Measurements from ENCODE around the gene DYNLT4. TPM values are rescaled to one million over a fixed set of nuclear protein-coding genes. Genes with fewer than 3 reads are reported as not detected.

The DYNLT4 gene
- total RNA-seq, 1 experiment from 2014 or later: 0.31 TPM

DNA sequence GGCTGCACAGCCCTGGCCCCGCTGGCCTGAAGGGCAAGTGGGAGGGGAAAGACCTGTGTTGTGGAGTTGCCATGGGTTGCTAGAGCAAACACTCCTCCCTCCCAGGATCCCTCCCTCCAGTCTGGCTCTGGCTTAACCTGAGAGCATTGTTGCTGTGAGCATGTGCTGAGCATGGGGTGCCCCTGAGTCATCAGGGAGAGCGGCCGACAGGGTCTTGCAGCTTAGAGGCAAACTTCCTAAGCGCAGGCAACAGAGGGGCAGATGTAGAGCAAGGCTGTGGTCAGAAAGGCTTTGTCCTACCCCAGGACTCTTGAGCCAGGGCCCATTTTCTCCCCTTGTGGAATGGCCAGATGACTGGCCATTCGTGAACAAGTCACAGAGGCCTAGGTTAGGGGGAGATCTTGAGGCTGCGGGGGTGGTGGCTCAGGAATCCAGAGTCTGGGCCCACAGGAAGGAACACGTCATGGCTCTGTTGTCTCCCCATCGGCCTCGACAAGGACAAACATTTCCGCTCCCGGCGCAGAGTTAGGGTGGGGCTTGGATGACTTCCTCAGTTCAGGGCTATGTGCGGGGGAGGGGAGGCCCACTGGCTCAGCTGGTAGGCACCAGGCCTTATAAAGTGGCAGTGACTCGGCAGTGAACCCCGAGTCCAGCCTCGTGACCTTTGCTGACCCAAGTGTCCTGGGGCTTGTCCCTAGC lies 362 bp upstream of the DYNLT4 start:
- ChIA-PET CTCF (interaction anchor here (0.5 to 2.9 kb wide), 15 partner anchors 7 to 625 kb away, joined by 3 to 44 read pairs (median 8); partner anchors contain the start of genes BEST4, PLK3 and RNU5D-1), POLR2A (interaction anchor here (0.9 to 2.6 kb wide), 8 partner anchors 7 to 179 kb away, joined by 3 to 24 read pairs (median 4); partner anchors contain the start of genes EIF2B3, PLK3, RNU5D-1 and RPS8)
- H3K4me3 Mint-ChIP-seq: peak overlapping the region; percentile 19; the same call in 1 of the 2 replicates
- ATAC-seq: peak; percentile 70
- H3K36me3 Mint-ChIP-seq: peaks cover 16% of the 10 kb centered on the region
- peak overlapping the region; percentile 100 for H3K27ac Mint-ChIP-seq
- H3K4me1 Mint-ChIP-seq: peaks cover 32% of the 10 kb centered on the region
- H3K9me3 Mint-ChIP-seq: no peaks in the 10 kb centered on the region
- DNase-seq (ENCODE audit: low spot score): peak; percentile 77
- H3K27me3 Mint-ChIP-seq (ENCODE audit: low read depth): peaks cover 7% of the 10 kb centered on the region
- TF ChIP-seq NR2C2 (CRISPR knock-in tag; IDR thresholded peaks at IDR 0.05): no peak
- no peak for TF ChIP-seq NFYB (CRISPR knock-in tag; conservative IDR thresholded peaks at IDR 0.05; ENCODE audit: low read depth)
- TF ChIP-seq, protein P1, sequence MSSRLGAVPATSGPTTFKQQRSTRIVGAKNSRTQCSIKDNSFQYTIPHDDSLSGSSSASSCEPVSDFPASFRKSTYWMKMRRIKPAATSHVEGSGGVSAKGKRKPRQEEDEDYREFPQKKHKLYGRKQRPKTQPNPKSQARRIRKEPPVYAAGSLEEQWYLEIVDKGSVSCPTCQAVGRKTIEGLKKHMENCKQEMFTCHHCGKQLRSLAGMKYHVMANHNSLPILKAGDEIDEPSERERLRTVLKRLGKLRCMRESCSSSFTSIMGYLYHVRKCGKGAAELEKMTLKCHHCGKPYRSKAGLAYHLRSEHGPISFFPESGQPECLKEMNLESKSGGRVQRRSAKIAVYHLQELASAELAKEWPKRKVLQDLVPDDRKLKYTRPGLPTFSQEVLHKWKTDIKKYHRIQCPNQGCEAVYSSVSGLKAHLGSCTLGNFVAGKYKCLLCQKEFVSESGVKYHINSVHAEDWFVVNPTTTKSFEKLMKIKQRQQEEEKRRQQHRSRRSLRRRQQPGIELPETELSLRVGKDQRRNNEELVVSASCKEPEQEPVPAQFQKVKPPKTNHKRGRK (CRISPR knock-in tag; IDR thresholded peaks at IDR 0.05; ENCODE audit: borderline replicate concordance): no peak
- 0 out of 2 replicates have a peak, but pooled peaks have one; percentile 18 for TF ChIP-seq ZNF232 (CRISPR knock-in tag; IDR thresholded peaks at IDR 0.05)
- TF ChIP-seq, protein P2, sequence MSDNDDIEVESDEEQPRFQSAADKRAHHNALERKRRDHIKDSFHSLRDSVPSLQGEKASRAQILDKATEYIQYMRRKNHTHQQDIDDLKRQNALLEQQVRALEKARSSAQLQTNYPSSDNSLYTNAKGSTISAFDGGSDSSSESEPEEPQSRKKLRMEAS (CRISPR knock-in tag; IDR thresholded peaks at IDR 0.05): peak; percentile 86
- TF ChIP-seq, protein P3, sequence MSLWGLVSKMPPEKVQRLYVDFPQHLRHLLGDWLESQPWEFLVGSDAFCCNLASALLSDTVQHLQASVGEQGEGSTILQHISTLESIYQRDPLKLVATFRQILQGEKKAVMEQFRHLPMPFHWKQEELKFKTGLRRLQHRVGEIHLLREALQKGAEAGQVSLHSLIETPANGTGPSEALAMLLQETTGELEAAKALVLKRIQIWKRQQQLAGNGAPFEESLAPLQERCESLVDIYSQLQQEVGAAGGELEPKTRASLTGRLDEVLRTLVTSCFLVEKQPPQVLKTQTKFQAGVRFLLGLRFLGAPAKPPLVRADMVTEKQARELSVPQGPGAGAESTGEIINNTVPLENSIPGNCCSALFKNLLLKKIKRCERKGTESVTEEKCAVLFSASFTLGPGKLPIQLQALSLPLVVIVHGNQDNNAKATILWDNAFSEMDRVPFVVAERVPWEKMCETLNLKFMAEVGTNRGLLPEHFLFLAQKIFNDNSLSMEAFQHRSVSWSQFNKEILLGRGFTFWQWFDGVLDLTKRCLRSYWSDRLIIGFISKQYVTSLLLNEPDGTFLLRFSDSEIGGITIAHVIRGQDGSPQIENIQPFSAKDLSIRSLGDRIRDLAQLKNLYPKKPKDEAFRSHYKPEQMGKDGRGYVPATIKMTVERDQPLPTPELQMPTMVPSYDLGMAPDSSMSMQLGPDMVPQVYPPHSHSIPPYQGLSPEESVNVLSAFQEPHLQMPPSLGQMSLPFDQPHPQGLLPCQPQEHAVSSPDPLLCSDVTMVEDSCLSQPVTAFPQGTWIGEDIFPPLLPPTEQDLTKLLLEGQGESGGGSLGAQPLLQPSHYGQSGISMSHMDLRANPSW (CRISPR knock-in tag; conservative IDR thresholded peaks at IDR 0.05; ENCODE audit: low read depth): no peak
- TF ChIP-seq MYBL2 (CRISPR knock-in tag; IDR thresholded peaks at IDR 0.05): no peak
- TF ChIP-seq TCF7 (CRISPR knock-in tag; IDR thresholded peaks at IDR 0.05; ENCODE audit: low read depth): no peak
- no peak for TF ChIP-seq GTF2I (CRISPR knock-in tag; conservative IDR thresholded peaks at IDR 0.05)
- TF ChIP-seq, protein P4, sequence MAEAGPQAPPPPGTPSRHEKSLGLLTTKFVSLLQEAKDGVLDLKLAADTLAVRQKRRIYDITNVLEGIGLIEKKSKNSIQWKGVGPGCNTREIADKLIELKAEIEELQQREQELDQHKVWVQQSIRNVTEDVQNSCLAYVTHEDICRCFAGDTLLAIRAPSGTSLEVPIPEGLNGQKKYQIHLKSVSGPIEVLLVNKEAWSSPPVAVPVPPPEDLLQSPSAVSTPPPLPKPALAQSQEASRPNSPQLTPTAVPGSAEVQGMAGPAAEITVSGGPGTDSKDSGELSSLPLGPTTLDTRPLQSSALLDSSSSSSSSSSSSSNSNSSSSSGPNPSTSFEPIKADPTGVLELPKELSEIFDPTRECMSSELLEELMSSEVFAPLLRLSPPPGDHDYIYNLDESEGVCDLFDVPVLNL (CRISPR knock-in tag; IDR thresholded peaks at IDR 0.05; ENCODE audit: borderline replicate concordance, low read depth): no peak
- TF ChIP-seq FOXP1 (CRISPR knock-in tag; IDR thresholded peaks at IDR 0.05; ENCODE audit: borderline replicate concordance): peak; percentile 75; the same call in 1 of the 2 replicates
- TF ChIP-seq, protein P5, sequence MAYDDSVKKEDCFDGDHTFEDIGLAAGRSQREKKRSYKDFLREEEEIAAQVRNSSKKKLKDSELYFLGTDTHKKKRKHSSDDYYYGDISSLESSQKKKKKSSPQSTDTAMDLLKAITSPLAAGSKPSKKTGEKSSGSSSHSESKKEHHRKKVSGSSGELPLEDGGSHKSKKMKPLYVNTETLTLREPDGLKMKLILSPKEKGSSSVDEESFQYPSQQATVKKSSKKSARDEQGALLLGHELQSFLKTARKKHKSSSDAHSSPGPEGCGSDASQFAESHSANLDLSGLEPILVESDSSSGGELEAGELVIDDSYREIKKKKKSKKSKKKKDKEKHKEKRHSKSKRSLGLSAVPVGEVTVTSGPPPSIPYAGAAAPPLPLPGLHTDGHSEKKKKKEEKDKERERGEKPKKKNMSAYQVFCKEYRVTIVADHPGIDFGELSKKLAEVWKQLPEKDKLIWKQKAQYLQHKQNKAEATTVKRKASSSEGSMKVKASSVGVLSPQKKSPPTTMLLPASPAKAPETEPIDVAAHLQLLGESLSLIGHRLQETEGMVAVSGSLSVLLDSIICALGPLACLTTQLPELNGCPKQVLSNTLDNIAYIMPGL (CRISPR knock-in tag; IDR thresholded peaks at IDR 0.05): 0 out of 2 replicates have a peak, but pooled peaks have one; percentile 51
- no peak for TF ChIP-seq FOXJ3 (CRISPR knock-in tag; IDR thresholded peaks at IDR 0.05; ENCODE audit: borderline replicate concordance)
- TF ChIP-seq, protein P6, sequence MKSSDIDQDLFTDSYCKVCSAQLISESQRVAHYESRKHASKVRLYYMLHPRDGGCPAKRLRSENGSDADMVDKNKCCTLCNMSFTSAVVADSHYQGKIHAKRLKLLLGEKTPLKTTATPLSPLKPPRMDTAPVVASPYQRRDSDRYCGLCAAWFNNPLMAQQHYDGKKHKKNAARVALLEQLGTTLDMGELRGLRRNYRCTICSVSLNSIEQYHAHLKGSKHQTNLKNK (CRISPR knock-in tag; IDR thresholded peaks at IDR 0.05): no peak
- TF ChIP-seq FOXK1 (CRISPR knock-in tag; IDR thresholded peaks at IDR 0.05): peak; percentile 84
- no peak for TF ChIP-seq PREB (CRISPR knock-in tag; IDR thresholded peaks at IDR 0.05; ENCODE audit: borderline replicate concordance)
- TF ChIP-seq CREB1 (CRISPR knock-in tag; IDR thresholded peaks at IDR 0.05): no peak
- TF ChIP-seq, protein P7, sequence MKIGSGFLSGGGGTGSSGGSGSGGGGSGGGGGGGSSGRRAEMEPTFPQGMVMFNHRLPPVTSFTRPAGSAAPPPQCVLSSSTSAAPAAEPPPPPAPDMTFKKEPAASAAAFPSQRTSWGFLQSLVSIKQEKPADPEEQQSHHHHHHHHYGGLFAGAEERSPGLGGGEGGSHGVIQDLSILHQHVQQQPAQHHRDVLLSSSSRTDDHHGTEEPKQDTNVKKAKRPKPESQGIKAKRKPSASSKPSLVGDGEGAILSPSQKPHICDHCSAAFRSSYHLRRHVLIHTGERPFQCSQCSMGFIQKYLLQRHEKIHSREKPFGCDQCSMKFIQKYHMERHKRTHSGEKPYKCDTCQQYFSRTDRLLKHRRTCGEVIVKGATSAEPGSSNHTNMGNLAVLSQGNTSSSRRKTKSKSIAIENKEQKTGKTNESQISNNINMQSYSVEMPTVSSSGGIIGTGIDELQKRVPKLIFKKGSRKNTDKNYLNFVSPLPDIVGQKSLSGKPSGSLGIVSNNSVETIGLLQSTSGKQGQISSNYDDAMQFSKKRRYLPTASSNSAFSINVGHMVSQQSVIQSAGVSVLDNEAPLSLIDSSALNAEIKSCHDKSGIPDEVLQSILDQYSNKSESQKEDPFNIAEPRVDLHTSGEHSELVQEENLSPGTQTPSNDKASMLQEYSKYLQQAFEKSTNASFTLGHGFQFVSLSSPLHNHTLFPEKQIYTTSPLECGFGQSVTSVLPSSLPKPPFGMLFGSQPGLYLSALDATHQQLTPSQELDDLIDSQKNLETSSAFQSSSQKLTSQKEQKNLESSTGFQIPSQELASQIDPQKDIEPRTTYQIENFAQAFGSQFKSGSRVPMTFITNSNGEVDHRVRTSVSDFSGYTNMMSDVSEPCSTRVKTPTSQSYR (CRISPR knock-in tag; IDR thresholded peaks at IDR 0.05): peak; percentile 80
- TF ChIP-seq GABPB1 (CRISPR knock-in tag; IDR thresholded peaks at IDR 0.05): peak; percentile 85
- TF ChIP-seq, protein P8, sequence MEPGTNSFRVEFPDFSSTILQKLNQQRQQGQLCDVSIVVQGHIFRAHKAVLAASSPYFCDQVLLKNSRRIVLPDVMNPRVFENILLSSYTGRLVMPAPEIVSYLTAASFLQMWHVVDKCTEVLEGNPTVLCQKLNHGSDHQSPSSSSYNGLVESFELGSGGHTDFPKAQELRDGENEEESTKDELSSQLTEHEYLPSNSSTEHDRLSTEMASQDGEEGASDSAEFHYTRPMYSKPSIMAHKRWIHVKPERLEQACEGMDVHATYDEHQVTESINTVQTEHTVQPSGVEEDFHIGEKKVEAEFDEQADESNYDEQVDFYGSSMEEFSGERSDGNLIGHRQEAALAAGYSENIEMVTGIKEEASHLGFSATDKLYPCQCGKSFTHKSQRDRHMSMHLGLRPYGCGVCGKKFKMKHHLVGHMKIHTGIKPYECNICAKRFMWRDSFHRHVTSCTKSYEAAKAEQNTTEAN (CRISPR knock-in tag; IDR thresholded peaks at IDR 0.05): 0 out of 2 replicates have a peak, but pooled peaks have one; percentile 65

Data from WTC11 (cell line).